Activated naive CD8-positive, alpha-beta T cell treated with anti-CD3 and anti-CD28 coated beads for 36 hours (primary cell): Measurements from ENCODE around the gene POU3F1. TPM values are rescaled to one million over a fixed set of nuclear protein-coding genes. Genes with fewer than 3 reads are reported as not detected.

Experiments used
- DNase-seq: peaks from one replicate; pipeline ENCODE4 v3.0.0; 2021
- H3K27ac Mint-ChIP-seq: one replicate; pipeline ENCODE4 v1.8.0; 2022; ENCODE audit warnings: mild to moderate bottlenecking, moderate library complexity, mixed read lengths
- H3K27me3 Mint-ChIP-seq: one replicate; pipeline ENCODE4 v1.8.0; 2022; ENCODE audit warnings: mild to moderate bottlenecking, mixed read lengths
- H3K36me3 Mint-ChIP-seq: one replicate; pipeline ENCODE4 v1.8.0; 2021; ENCODE audit warnings: mild to moderate bottlenecking, mixed read lengths
- H3K4me1 Mint-ChIP-seq: one replicate; pipeline ENCODE4 v1.8.0; 2021; ENCODE audit warnings: mixed read lengths
- H3K4me3 Mint-ChIP-seq: one replicate; pipeline ENCODE4 v1.8.0; 2022; ENCODE audit warnings: mild to moderate bottlenecking, moderate library complexity, mixed read lengths
- H3K9me3 Mint-ChIP-seq: one replicate; pipeline ENCODE4 v1.8.0; 2022; ENCODE audit warnings: mixed read lengths
- total RNA-seq, 2 experiments: library from RNA; stranded (reverse); gene quantifications; one replicate each; pipeline ENCODE4 v1.2.3, GENCODE V29; 2021

The POU3F1 gene
- total RNA-seq, 2 experiments from 2014 or later: 0.10 TPM; not detected in 1

GRCh38 chr1:38062361-38063288, 16.0 kb upstream of the POU3F1 start:
- H3K27ac Mint-ChIP-seq: no peak overlapping the region
- H3K27me3 Mint-ChIP-seq: peaks cover 22% of the 10 kb centered on the region
- H3K4me3 Mint-ChIP-seq: no peak overlapping the region
- peaks cover 4% of the 10 kb centered on the region for H3K4me1 Mint-ChIP-seq
- no peaks in the 10 kb centered on the region for H3K36me3 Mint-ChIP-seq
- no peaks in the 10 kb centered on the region for H3K9me3 Mint-ChIP-seq
- no peak for DNase-seq

DNA sequence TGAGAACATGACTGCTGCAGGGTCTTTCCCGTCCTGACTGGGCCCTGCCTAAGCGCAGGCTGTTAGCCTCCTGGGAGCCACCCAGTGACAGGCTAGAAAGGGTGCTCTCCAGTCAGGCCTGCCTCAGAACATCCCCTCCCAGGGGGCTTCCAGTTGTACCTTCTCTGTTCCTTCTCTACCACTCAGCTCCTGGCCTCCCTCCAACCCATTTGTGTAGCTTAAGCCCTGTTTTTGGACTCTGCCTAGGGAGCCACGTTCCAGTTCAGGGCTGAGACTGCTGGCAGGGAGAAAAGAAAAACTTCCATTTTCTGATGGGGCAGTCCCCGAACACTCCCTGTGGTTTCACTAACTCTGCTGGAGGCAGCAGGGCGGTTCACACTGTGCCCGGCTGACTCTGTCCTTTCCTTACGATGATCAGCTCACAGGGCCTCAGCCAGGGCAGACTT, 15.3 kb upstream of the POU3F1 start:
- Mint-ChIP-seq H3K4me1 (peaks cover 4% of the 10 kb centered on the region), H3K9me3 (no peaks in the 10 kb centered on the region), H3K27ac (no peak overlapping the region), H3K36me3 (no peaks in the 10 kb centered on the region), H3K27me3 (peaks cover 18% of the 10 kb centered on the region), H3K4me3 (no peak overlapping the region)
- no peak for DNase-seq

GRCh38 chr1:38061290-38061689, 14.7 kb upstream of the POU3F1 start:
- peaks cover 18% of the 10 kb centered on the region for H3K27me3 Mint-ChIP-seq
- no peaks in the 10 kb centered on the region for H3K36me3 Mint-ChIP-seq
- peaks cover 4% of the 10 kb centered on the region for H3K4me1 Mint-ChIP-seq
- H3K9me3 Mint-ChIP-seq: no peaks in the 10 kb centered on the region
- no peak overlapping the region for H3K4me3 Mint-ChIP-seq
- H3K27ac Mint-ChIP-seq: no peak overlapping the region
- DNase-seq: no peak

DNA sequence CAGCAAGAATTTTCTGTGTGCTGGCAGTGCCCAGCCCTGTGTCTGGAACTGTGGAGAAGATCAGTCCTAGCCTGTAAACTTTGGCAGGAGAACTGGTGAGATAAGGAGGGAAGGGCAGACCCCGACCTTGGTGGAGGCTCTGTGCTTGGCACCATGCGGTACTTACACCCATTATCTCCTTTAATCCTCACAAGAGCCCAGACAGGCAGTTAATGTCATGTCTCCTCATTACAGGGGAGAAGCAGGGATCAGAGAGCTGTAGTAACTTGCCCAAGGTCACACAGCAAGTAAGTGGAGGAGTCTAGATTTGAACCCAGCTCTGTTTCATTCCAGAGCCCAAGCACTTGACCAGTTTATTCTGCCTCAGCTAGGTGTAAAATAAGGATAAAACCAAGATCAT, 13.9 kb upstream of the POU3F1 start:
- Mint-ChIP-seq H3K36me3 (no peaks in the 10 kb centered on the region), H3K4me3 (no peak overlapping the region), H3K27ac (no peak overlapping the region), H3K27me3 (peaks cover 23% of the 10 kb centered on the region), H3K9me3 (no peaks in the 10 kb centered on the region), H3K4me1 (peaks cover 4% of the 10 kb centered on the region)
- DNase-seq: no peak

DNA sequence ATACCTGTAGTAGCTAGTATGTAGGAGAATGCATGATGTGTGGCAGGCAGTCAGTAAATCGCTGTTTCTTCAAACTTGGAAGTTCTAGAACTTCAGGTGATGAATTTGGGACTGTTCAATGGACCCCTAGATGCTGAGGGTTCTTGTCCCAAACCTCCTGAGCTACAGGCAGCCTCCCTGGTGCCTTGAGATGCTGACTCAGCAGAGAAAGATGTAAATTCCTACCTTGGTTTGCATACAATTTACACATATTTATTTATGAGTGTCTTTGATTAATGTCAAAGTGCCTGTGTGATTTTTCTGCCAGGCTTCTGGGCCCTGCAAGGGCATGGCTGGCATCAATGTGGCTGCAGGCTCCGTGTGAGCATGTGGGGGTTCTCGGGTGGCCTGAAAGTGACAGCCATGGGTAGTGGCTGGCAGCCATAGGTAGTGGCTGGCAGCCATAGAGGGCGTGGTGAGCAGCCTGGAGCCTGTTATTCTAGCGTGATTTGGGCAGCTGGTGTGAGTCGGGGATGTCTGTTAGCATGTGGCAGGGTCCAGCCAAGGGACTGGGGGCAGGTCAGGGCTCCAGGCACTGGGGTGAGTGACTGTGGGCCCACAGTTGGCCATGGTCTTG, 13.2 kb upstream of the POU3F1 start:
- Mint-ChIP-seq H3K27me3 (peaks cover 29% of the 10 kb centered on the region), H3K36me3 (no peaks in the 10 kb centered on the region), H3K9me3 (no peaks in the 10 kb centered on the region), H3K4me3 (no peak overlapping the region), H3K27ac (no peak overlapping the region), H3K4me1 (peaks cover 4% of the 10 kb centered on the region)
- DNase-seq: no peak

DNA sequence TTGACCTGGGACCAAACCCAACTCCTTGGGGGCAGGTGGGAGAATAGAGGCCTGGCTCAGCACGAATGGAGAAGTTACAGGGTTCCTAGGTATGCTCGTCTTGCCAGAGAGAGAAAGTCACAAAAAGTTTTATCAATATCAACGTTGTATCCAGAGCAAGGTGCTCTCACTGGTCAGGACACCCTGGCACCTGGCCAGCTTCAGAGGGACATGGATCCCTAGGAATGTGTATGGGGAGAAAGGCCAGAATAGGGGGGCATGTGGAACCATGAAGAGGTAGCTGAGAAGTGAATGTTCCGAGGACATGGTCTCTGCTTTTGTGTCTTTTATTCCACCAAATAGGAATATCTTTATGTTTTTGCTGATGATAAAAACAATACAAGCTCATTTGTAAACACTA, 9.4 kb upstream of the POU3F1 start:
- no peak for DNase-seq
- Mint-ChIP-seq H3K9me3 (no peaks in the 10 kb centered on the region), H3K36me3 (no peaks in the 10 kb centered on the region), H3K4me1 (peaks cover 15% of the 10 kb centered on the region), H3K27ac (no peak overlapping the region), H3K27me3 (peaks cover 27% of the 10 kb centered on the region), H3K4me3 (no peak overlapping the region)

GRCh38 chr1:38055398-38055797, 8.8 kb upstream of the POU3F1 start:
- peaks cover 15% of the 10 kb centered on the region for H3K4me1 Mint-ChIP-seq
- no peak overlapping the region for H3K27ac Mint-ChIP-seq
- no peaks in the 10 kb centered on the region for H3K36me3 Mint-ChIP-seq
- H3K27me3 Mint-ChIP-seq: peaks cover 24% of the 10 kb centered on the region
- H3K4me3 Mint-ChIP-seq: no peak overlapping the region
- no peaks in the 10 kb centered on the region for H3K9me3 Mint-ChIP-seq
- no peak for DNase-seq

GRCh38 chr1:38053416-38054091, 7.0 kb upstream of the POU3F1 start:
- H3K27ac Mint-ChIP-seq: no peak overlapping the region
- H3K27me3 Mint-ChIP-seq: peaks cover 24% of the 10 kb centered on the region
- no peak for DNase-seq
- no peaks in the 10 kb centered on the region for H3K9me3 Mint-ChIP-seq
- no peak overlapping the region for H3K4me3 Mint-ChIP-seq
- no peaks in the 10 kb centered on the region for H3K36me3 Mint-ChIP-seq
- peaks cover 15% of the 10 kb centered on the region for H3K4me1 Mint-ChIP-seq

- no peak for DNase-seq
- H3K27ac Mint-ChIP-seq: no peak overlapping the region
- no peaks in the 10 kb centered on the region for H3K36me3 Mint-ChIP-seq
- H3K4me1 Mint-ChIP-seq: peaks cover 15% of the 10 kb centered on the region
- peaks cover 31% of the 10 kb centered on the region for H3K27me3 Mint-ChIP-seq
- no peaks in the 10 kb centered on the region for H3K9me3 Mint-ChIP-seq
- no peak overlapping the region for H3K4me3 Mint-ChIP-seq
Measured at GRCh38 chr1:38052750-38053415, 6.3 kb upstream of the POU3F1 start.

DNA sequence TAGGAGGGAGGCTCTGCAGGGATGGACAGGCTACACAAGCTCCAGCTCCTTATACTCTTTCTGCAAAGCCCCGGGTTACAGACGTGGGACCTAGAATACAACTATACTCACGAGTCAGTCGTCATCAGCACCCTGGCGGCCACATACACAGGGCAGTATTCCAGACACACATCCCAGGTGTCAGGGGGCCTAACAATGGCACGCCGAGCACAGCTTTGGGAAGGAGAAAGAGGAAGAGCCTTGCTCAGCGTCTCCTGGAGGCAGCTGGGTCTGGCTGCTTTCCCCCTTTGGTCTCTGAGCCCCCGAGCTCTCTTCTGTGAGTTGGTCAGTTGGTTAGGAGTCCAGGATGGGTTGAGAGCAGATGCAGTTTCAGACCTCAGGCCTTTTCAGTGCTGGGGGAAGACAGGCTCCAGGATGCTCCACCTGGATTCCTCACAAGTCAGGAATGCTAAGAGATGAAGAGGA, 4.5 kb upstream of the POU3F1 start:
- DNase-seq: no peak
- Mint-ChIP-seq H3K4me3 (no peak overlapping the region), H3K27me3 (peaks cover 38% of the 10 kb centered on the region), H3K36me3 (no peaks in the 10 kb centered on the region), H3K4me1 (peaks cover 15% of the 10 kb centered on the region), H3K9me3 (no peaks in the 10 kb centered on the region), H3K27ac (no peak overlapping the region)

DNA sequence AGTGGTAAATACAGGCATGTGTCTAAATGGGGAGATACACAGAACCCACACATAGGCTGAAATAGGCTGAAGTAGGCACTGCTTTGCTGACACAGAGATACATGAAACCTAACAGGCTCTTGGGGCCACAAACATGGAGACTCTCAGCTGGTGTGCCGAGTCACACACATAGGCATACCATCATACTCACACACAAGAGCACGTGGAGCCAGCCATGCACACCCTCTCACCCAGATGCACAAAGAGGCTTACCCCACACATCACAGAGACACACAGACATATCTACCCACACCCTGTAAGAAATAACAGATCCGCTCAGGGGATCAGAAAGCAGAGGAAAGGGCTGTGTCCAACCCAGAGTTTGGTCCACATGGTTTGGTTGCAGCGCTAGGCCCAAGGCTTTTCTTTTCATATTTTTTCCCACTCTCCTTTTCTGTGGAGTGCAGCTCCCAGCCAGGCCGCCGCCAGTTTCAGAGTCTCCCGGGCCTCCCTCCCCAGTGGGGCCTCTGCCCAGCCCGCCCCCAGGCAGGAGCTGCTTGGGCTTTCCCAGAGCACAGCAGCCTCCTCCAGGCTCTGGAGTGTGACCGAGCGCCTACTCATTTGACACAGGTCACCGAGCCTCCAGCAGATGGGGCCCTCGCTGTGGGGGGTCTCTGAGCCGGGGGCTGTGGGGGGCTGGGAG, 3.9 kb upstream of the POU3F1 start:
- Mint-ChIP-seq H3K9me3 (no peaks in the 10 kb centered on the region), H3K36me3 (no peaks in the 10 kb centered on the region), H3K27me3 (peaks cover 35% of the 10 kb centered on the region), H3K4me1 (peaks cover 15% of the 10 kb centered on the region), H3K4me3 (no peak overlapping the region), H3K27ac (no peak overlapping the region)
- no peak for DNase-seq

DNA sequence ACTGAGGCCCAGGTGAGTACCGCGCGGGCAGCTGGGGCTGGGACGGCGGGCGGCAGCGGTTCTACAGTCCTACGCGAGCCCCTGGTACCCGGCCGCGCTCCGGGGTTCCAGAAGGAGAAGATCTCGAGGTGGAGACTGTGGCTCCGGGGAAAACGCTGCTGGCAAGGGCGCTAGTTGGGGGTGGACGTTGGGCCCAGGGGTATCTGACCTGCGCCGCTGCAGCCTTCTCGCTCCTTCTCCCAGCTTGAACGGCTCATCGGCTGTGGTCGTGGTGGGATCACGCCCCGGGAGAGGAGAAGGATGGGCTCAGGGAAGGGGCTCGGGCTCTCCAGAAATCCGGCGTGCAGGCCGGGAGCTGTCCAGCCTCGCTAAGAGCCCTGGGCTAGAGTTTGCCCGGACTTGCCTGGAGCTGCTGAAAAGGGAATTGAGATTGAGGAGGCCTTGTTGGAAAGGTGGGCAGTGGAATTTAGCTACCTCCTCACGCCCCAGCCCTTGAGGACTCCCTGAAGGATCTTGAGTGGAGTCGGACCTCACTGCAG, 1.1 kb upstream of the POU3F1 start:
- peaks cover 4% of the 10 kb centered on the region for H3K4me1 Mint-ChIP-seq
- no peaks in the 10 kb centered on the region for H3K9me3 Mint-ChIP-seq
- H3K36me3 Mint-ChIP-seq: no peaks in the 10 kb centered on the region
- DNase-seq: no peak
- H3K4me3 Mint-ChIP-seq: peak overlapping the region; percentile 68
- H3K27me3 Mint-ChIP-seq: peaks cover 48% of the 10 kb centered on the region
- H3K27ac Mint-ChIP-seq: no peak overlapping the region

DNA sequence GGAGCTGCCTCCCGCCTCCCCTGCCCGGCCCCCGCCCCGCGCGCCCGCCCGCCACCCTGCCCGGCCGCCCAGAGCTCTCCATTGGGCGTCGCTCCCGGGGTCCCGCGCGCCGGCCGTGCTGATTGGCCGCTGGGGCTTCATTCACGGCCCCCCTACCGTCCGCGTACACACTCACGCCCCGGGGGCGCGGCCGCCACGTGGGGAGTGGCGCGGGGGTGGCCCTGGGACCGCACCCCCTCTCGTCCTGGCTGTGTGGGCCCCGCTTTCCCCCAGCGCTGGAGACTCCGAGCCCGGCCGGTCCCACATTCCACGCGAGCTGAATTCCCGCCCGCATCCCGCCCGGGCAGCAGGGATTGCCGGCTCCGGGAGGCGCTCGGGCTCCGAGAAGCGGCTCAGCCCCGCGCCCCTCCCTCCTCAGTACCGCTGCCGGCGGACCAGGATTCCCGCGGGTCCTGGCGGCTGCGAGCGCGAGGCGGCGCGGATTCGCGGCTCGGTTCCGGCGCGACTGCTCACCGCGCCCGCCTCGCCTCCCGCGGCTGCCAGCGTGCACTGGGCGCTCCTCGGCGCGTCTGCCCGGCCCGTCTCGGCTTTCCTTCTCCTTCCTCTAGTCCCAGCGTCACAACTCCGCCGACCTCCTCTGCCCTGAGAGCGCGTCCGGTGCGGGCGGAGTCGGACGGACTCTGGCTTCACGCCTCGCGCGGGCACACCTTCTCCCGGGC, 450 bp upstream of the POU3F1 start:
- peak; percentile 82 for DNase-seq
- no peaks in the 10 kb centered on the region for H3K9me3 Mint-ChIP-seq
- peak overlapping the region; percentile 68 for H3K4me3 Mint-ChIP-seq
- H3K4me1 Mint-ChIP-seq: peaks cover 2% of the 10 kb centered on the region
- no peaks in the 10 kb centered on the region for H3K36me3 Mint-ChIP-seq
- peaks cover 54% of the 10 kb centered on the region for H3K27me3 Mint-ChIP-seq
- no peak overlapping the region for H3K27ac Mint-ChIP-seq
